C4-2B (cell line): ENCODE data around the gene ELN.

Source experiments
- H3K27ac ChIP-seq: fragments of 450-650 bp; 2 replicates; pipeline ENCODE4 v1.5.1; 2017
- CTCF ChIP-seq: fragments of 450-650 bp; conservative IDR thresholded peaks from 2 replicates; pipeline ENCODE4 v1.5.1; 2017; ENCODE audit warnings: mild to moderate bottlenecking
- ZFX ChIP-seq: fragments of 450-650 bp; IDR thresholded peaks from 2 replicates; pipeline ENCODE4 v1.6.1; 2017

ELN gene

GRCh38 chr7:74001150-74001494 is 26.9 kb upstream of the ELN start:
- H3K27ac ChIP-seq, result no peak overlapping the region
- TF ChIP-seq CTCF, result no peak
- no peak for TF ChIP-seq ZFX

- H3K27ac ChIP-seq, result no peak overlapping the region
- TF ChIP-seq CTCF (no peak), ZFX (no peak)
Observed at GRCh38 chr7:74002474-74003017, 25.4 kb upstream of the ELN start.

- H3K27ac ChIP-seq, result no peak overlapping the region
- TF ChIP-seq ZFX (no peak), CTCF (no peak)
Observed at GRCh38 chr7:74003621-74004020, 24.4 kb upstream of the ELN start.

DNA sequence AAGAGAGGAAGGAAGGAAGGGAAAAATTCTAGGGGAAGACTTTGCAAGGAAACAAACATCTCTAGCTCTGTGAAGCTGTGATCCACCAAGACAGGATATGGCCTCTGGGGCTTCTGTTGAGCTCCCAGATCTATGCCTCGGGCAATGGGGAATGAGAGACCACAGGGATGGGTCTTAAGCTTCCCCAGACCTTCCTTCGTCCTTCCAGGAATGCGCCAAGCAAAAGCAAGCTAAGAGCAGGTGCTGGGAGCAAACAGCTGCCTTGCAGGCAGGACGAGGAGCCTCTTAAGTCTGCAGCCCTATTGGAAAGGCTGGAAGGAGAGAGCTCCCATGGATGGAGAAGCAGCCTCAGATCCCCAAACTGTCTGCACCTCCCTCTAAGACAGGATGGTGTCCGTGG is 21.9 kb upstream of the ELN start:
- H3K27ac ChIP-seq, result no peak overlapping the region
- TF ChIP-seq CTCF (no peak), ZFX (no peak)

GRCh38 chr7:74006451-74007241 is 21.3 kb upstream of the ELN start:
- H3K27ac ChIP-seq, result no peak overlapping the region
- TF ChIP-seq CTCF, result no peak
- TF ChIP-seq ZFX, result no peak

GRCh38 chr7:74007242-74007567 is 20.8 kb upstream of the ELN start:
- TF ChIP-seq ZFX (no peak), CTCF (no peak)

GRCh38 chr7:74008687-74009086 is 19.3 kb upstream of the ELN start:
- TF ChIP-seq ZFX, result no peak
- no peak overlapping the region for H3K27ac ChIP-seq

More at GRCh38 chr7:74007242-74007567, 20.8 kb upstream of the ELN start:
- H3K27ac ChIP-seq, result no peak overlapping the region

GRCh38 chr7:74009719-74010118 is 18.3 kb upstream of the ELN start:
- no peak overlapping the region for H3K27ac ChIP-seq
- TF ChIP-seq CTCF (no peak), ZFX (no peak)
